GM19240 (cell line): ENCODE measurements around the gene FAM89A.
"Not testable (repeated sequence)": the region's sequence is repeated elsewhere in the genome, so short reads cannot be mapped to it uniquely, and the experiment has no call there.

Experiments used
- DNase-seq: peaks from one replicate; pipeline ENCODE4 v3.0.0; 2011; ENCODE audit warnings: low spot score; ENCODE audit not compliant: insufficient read length

Gene FAM89A

DNA sequence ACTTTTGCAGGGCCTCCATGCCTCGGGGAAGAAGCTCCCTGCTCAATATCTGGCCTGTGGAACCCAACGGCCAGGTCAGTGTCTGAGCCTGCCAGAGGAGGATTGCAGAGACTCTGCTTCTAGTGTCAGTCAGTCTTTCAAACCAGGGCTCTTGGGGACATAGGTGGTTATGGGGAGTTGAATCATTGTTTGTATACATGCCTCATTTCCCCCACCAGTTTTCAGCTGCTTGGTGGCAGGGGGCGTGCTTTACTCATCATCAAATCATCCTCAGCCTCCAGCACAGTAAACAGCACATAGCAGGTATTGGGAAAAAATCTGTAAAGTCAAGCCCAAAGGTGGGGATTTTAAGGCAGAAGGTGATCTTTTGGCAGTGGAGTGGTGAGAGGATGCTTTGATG, 17.4 kb upstream of the FAM89A start:
- no peak for DNase-seq

DNA sequence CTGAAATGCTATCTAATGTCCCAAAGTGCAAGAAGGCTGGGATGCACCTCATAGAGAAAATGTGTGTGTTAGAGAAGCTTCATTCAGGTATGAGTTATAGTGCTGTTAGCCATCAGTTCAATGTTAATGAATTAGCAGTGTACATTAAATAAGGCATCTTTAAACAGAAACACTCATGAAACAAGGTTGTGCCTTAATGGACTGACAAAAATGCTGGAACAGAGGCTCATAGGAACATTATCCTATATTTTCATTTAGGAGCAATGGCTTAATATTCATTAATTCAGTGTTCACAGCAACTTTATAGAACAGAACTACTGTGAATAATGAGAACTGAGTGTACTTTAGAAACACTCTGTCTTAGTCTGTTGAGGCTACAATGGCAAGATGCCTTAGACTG, 15.2 kb upstream of the FAM89A start:
- DNase-seq, result no peak

DNA sequence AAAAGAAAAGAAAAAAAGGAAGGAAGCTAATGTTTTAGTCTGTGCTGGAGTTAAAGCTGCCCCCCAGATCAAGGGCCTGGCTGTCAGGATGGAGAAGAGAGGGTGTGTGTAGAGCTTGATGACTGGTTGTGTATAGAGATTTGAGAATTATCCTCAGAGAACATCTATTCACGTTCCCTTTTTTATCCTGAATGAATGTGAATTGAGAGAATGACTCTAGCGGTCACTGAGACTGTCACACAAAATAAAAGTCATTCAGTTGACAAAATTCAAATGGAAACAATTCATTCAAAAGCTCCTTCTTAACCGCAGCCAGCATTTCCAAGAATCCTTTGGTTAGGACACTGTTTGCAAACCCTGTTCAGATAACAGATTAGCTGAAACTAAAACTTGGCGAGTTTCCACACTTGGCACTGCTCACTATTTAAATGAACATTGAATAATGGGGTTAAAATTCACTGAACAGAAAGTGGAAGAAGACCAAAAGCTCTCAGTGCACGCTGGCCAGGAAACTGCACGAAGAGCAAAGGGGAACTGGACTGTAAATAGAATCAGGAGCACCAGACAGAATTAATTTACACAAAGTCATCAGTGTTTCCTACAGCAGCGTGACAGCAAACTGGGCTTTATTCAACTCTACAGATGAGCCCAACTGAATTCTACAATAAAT, 13.6 kb upstream of the FAM89A start:
- DNase-seq, result no peak

DNA sequence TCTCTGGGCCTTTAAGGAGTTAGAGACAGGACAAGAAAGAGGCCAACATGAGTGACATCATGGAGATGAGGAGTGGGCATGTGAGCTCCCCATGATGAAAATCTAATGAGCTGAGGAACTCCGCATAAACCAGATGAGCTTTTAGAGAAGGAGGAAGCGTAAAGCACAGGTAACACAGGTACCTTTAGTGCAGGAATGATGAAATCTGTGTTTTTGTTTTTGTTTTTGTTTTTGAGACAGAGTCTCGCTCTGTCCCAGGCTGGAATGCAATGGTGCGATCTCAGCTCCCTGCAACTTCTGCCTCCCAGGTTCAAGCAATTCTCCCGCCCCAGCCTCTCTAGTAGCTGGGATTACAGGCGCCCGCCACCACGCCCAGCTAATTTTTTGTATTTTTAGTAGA, 12.7 kb upstream of the FAM89A start:
- no peak for DNase-seq

DNA sequence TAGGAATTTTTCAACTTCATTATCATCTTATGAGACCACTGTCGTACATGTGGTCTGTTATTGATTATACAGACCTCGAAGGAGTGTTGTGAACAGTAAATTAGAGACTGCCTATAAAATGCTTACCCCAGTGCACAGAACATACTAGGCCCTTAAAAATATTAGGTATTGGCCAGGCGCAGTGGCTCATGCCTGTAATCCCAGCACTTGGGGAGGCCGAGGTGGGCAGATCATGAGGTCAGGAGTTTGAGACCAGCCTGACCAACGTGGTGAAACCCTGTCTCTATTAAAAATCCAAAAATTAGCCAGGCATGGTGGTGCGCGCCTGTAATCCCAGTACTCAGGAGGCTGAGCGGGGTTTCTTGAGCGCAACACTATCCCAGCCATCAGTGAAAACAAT, 10.9 kb upstream of the FAM89A start:
- not testable (repeated sequence) for DNase-seq

DNA sequence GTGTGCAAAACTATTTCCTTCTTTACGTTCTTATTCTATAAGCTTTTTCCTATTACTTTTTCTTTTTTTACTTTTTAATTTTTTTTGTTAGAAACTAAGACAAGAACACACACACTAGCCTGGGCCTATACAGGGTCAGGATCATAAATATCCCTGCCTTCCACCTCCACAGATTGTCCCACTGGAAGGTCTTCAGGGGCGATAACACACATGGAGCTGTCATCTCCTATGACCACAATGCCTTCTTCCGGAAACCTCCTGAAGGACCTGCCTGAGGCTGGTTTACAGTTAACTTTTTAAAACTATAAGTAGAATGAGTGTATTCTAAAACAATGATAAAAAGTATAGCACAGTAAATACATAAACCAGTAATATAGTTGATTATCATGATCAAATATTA, 10.3 kb upstream of the FAM89A start:
- no peak for DNase-seq

DNA sequence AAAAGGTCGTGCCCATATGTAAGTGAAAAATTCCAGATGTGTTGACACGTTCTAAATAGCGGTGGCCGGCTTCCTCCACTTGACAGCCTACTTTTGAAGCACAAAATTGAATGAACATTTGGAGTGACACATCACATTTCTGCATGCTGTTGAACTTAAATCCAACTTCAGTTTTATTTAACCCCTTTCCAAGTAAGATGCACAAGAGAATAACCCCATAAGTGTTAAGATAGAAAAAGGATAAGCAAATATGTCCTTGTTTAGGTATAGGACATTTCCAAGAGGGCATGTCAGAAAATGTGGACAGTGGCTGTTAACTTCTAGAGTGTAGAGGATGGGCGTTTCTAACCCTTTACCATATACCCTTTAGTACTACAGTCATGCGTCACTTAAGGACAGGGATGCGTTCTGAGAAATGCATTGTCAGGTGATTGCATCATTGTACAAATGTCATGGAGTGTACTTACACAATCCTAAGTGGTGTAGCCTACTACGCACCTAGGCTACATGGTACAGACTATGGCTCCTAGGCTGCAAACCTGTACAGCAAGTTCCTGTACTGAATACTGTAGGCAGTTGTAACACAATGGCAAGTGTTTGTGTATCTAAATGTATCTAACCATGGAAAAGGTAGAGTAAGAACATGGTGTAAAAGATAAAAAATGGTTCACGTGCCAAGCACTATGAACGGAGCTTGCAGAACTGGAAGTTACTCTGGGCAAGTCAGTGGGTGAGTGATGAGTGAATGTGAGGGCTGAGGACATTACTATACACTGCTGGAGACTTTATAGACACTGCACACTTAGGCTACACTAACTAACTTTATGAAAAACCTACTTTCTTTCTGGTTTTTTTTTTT, 9.3 kb upstream of the FAM89A start:
- DNase-seq, result no peak

DNA sequence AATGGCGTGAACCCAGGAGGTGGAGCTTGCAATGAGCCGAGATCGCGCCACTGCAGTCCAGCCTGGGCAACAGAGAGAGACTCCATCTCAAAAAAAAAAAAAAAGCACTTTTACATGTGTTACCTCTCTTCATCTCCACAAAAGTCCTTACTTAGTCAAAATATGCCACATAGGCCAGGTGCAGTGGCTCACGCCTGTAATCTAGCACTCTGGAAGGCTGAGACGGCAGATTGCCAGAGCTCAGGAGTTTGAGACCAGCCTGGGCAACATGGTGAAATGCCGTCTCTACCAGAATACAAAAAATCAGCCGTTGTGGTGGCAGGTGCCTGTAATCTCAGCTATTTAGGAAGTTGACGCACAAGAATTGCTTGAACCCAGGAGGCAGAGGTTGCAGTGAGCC, 8.4 kb upstream of the FAM89A start:
- DNase-seq, result not testable (repeated sequence)

DNA sequence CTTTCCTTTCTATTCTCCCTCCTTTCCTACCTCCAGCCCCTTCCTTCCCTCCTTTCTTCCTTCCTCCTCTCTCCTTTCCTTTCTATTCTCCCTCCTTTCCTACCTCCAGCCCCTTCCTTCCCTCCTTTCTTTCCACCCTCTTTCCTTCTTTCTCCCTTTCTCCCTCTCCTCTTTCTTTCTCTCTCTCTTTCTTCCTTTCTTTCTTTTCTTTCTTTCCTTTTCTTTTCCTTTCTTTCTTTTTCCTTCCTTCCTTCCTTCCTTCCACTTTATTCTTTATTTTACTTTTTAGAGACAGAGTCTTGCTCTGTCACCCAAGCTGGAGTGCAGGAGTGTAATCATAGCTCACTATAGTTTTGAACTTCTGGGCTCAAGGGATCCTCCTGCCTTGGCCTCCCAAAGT, 7.5 kb upstream of the FAM89A start:
- DNase-seq, result not testable (repeated sequence)

DNA sequence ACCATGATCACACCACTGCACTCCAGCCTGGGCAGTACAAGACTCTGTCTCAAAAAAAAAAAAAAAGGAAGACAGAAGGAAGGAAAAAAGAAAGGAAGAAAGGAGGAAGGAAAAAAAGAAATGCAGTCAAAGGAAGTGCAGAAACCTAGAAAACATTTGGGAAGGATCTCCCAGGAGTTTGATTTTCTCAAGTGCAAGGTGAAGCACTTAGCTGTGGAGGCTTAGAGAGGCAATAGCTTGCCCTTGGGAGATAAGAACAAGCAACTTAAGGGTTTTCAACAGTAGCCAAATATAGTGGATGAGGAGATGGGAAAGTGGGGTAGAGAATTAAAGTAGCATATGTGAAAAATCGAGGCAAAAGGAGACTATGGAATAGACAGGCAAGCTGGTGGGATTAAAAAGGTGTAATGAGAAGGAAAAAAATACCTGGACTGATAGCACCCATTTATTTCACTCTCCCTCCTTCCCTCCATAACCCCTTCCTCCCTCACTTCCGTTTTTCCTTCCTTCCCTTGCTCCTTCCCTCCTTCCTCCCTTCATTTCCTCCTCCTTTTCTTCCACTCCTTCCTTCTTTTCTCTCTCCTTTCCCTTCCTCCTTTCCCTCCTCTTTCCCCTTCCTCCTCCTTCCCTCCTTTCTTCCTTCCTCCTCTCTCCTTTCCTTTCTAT, 6.8 kb upstream of the FAM89A start:
- DNase-seq, result no peak

DNA sequence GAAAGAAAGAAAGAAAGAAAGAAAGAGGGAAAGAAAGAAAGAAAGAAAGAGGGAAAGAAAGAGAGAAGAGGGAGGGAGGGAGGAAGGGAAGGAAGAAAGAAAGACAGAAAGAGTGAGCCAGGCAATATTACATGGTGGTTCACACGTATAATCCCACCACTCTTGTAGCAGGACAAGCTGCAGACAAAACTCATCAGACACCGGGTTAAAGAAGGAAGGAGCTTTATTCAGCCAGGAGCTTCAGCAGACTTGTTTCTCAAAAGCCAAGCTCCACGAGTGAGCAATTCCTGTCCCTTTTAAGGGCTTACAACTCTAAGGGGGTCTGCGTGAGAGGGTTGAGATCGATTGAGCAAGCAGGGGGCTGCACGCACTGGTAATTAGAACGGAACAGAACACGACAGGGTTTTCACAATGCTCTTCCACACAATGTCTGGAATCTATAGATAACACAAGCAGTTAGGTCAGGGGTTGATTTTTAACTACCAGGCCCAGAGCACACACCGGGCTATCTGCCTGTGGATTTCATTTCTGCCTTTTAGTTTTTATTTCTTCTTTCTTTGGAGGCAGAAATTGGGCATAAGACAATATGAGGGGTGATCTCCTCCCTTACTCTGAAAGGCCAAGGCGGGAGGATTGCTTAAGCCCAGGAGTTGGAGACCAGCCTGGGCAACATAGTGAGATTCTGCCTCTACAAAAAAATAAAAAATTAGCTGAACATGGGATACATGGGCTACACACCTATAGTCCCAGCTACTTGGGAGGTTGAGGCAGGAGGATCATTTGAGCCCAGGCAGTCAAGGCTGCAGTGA, 6.1 kb upstream of the FAM89A start:
- DNase-seq, result not testable (repeated sequence)

DNA sequence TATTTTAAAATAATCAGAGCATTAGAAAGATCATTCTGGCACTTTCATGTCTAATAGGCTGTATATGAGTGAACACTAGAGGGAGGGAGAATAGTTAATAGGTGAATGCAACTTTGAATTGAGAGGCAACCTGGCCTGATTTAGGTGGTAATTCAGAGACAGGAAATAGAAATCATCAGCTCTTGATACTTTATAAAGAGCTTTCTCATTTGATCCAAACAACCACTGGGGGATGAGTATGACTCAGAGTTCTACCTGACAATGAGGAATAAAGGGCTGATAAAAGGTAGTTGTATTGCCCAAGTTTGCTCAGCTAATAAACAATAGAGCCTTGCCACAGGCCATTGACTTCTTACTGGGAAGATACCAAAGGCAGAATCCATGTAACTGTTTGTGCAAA, 5.2 kb upstream of the FAM89A start:
- DNase-seq, result no peak

DNA sequence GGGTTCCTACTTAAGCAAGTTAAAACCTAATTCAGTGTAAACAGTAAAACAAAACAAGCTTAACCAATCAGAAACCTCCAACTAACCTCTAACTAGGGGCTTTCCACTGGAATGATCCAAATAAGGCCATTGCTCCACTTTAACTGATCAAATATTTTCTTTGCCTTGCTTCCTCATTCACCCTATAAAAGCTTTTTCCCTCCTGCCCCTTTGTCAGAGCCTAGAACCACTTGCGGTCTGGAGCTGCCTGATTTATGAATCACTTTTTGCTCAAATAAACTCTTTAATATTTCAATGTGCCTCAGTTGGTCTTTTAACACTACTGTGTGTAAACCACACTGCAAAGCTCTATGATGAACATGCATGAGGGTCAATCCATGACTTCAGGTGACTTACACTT, 4.5 kb upstream of the FAM89A start:
- DNase-seq, result no peak

DNA sequence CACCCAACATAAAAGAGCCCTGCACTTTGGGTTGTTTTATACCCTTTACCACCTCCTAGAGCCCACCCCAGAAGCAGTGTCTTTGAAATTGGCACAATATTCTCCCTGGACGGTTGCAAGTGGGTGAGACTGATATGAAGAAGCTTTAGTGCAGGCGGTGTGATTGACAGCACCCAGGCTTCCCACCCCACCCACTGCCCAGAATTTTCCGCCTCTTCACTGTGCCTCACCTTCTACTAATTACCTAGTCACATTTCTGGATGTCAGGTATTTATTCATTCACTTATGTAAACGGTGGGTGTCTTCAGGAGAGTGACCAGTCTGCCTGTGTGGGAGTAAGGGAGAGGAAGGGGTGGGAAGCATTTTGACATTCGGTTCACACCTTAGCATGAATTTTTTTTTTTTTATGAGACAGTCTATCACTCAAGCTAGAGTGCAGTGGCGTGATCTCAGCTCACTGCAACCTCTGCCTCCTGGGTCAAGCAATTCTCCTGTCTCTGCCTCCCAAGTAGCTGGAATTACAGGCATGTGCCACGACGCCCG, 1.7 kb upstream of the FAM89A start:
- no peak for DNase-seq

DNA sequence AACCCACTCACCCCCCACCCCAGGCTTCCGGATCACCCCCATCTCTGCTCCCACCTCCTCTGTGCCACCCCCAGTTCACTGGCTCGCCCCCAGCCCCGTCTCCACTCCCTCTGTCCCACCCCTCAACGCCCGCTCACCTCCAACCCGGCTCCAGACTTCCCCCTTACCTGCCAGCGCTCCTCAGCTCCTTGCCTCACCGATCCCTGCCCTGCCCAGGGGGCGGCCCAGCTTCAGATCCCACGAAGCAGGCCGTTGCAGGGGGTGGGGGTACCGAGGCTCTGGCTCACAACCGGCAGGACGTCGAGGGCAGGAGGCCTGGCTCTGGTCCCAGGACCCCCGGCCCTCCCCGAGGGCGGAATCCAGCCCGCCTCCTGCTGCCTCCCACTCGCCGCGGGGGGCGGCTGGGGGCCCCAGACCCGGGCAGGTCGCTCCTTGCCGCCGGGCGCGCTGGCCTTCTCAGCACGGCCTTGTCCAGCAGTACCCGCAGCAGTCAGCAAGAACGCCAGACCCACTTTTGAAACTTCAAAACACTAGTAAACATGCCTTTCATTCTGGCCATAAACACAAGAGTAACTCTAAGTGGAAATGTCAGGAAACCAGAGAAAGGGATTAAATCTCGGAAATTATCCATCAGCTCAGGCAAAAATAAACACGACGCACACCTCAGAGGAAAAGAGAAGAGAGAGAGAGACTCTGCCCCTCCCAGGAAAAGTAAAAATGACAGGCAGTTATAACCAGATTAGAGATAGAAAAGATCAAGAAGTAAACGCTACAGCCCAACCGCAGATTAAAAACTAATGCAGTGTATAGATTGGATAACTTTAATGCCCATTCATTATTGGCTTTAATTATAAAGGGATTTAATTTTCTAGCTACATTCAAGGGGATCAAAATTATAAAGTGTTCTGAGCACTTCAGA, 1.0 kb upstream of the FAM89A start:
- no peak for DNase-seq

DNA sequence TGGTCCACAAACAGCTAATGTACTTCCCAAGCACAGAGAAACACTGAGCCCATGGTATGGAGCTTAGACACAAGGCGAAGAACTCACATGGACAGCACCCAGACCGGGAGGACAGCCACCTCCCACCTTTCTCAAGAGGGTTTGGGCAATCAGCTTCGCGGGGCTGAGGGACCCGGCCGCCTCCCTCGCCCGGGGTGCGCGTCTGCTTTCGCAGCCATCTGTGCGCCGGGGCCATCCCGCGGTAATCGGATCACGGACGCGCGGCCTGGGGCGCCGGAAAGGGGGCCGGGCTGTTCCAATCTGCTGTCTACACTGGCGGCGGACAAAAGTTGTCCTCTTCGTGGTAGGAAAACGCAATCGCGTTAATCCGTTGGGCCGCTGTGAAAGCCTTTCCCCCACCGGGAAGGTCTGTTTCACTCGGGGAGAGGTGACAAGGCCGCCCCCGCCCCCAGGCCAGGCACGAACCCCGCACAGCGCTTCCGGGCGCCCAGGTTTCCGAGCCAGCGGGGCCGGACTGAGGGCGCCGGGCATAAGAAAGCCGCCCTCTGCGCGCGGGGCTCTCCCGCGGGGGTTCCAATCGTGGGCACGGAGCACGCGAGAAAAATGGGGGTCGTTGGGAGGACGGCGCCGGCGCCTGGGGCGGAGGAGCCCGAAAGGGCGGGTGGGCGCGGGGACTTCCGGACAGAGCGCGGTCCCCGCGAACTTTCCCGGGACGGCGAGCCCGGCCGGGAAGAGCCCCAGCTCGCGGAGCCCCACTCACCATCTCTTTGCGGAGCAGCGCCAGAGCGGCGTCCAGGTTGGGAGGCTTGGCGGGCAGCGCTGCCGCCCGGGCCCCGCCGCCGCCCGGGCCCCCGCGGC, 664 bp downstream of the FAM89A start:
- DNase-seq, result no peak

DNA sequence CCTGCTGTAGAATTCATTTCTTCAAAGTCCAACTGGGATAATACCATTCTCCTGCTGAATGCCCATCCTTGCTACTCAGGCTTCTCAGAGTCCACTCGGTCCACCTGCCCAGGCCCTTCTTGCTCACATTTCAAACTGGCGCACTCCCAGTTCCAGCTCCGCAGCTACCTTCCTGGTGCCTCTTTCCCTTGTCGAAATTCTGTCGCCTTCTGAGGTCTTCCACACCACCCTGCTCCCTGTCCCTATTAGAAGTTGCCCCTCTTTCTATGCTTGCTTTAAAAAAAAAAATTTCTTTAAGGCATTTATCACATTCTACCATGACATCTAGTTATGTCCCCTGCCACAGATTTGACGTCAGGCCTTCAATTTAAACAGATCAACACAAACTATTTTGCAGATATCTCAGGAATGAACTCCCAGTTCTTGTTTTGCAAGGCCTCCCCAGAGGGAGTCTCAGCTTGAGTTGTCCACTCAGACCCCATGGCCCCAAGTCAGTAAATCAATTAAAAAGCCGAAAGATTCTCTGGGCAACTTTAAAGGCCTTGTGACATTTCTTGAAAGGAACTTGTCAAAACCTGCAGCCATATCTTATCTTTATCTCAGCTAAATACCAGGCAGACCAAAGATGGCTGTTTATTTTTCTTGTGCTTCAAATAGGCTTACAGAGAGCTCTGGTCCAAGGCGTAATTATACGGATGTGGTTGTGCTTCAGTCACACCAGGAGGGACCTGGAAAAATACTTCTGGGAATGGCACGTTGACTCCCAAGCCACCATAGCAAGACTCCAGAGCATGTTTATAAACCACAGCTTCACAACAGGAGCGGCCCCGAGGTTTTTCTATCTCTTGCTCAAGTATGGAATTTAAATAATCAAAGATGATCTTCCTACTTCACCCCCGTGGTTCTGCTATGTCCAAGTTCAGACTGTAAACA, 2.2 kb downstream of the FAM89A start:
- no peak for DNase-seq

DNA sequence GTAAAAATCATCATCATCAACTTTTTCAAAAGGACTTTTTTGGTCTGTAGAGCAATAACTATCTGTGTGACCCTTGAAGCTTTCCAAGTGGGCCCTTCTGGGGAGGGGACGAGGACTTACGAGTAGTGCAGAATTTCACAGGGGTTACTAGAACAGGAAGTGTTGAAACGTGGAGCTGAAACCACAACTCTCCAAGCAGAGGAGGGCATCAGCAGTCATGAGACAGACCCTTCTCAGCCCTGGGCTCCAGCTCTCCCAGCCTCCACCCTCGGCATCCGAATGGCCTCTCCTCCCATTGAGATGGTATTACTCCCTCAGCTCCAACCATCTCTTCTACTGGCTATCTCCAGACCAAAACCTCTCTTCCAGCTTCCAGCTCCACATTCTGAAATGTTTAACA, 3.6 kb downstream of the FAM89A start:
- DNase-seq, result no peak
